Common myeloid progenitor, CD34-positive (primary cell): ENCODE data around the gene DISC1.
"Not testable (repeated sequence)": the region's sequence is repeated elsewhere in the genome, so short reads cannot be mapped to it uniquely, and the experiment has no call there.

Experiments
- CTCF ChIA-PET: fragments of 350-600 bp; sonication (Branson Sonifier 250); formaldehyde crosslinking; loops from one replicate; lab custom pipeline; 2021; ENCODE audit warnings: antibody characterized with exemption; lab: Charles Lee
- POLR2A ChIA-PET: fragments of 350-600 bp; sonication (Branson Sonifier 250); formaldehyde crosslinking; loops from one replicate; lab custom pipeline; 2021; ENCODE audit warnings: antibody characterized with exemption; lab: Charles Lee
- DNase-seq, 3 donors: peaks; one replicate each; pipeline versions ENCODE4 v3.0.0 to v3.0.0-alpha.2; 2013
- H3K27ac ChIP-seq, 2 experiments: 1 replicate in 1 of 2; 2 replicates in 1 of 2; pipeline ENCODE4 v1.7.0; 2013; ENCODE audit warnings: inconsistent platforms in 2 of 2, low read length in 2 of 2, mild to moderate bottlenecking in 2 of 2, low read depth in 1 of 2, moderate library complexity in 1 of 2; ENCODE audit not compliant: severe bottlenecking in 2 of 2, insufficient read depth in 1 of 2, poor library complexity in 1 of 2
- H3K27me3 ChIP-seq, 5 experiments: replicated peaks in 2 of 5; 1 replicate in 3 of 5; 2 replicates in 2 of 5; pipeline versions ENCODE4 v1.6.1 to v1.7.0; 2013; ENCODE audit warnings: low read length in 4 of 5, mild to moderate bottlenecking in 2 of 5, moderate library complexity in 2 of 5, inconsistent platforms in 1 of 5; ENCODE audit not compliant: insufficient read depth in 5 of 5, control insufficient read depth in 4 of 5
- H3K36me3 ChIP-seq, 4 experiments: 1 replicate in 2 of 4; 2 replicates in 2 of 4; pipeline versions ENCODE4 v1.6.1 to v1.7.0; 2013; ENCODE audit warnings: low read length in 3 of 4, control low read depth in 1 of 4, mild to moderate bottlenecking in 1 of 4; ENCODE audit not compliant: control insufficient read depth in 4 of 4, insufficient read depth in 4 of 4
- H3K4me1 ChIP-seq, 4 experiments: 1 replicate in 3 of 4; 2 replicates in 1 of 4; pipeline versions ENCODE4 v1.6.1 to v1.7.1; 2013; ENCODE audit warnings: low read length in 3 of 4, mild to moderate bottlenecking in 3 of 4, control low read depth in 1 of 4, inconsistent platforms in 1 of 4, moderate library complexity in 1 of 4; ENCODE audit not compliant: control insufficient read depth in 4 of 4, insufficient read depth in 4 of 4; ENCODE audit errors: control extremely low read depth in 1 of 4
- H3K4me3 ChIP-seq, 7 experiments: 1 replicate in 4 of 7; 2 replicates in 3 of 7; pipeline versions ENCODE4 v1.5.1 to v1.7.0; 2013; ENCODE audit warnings: mild to moderate bottlenecking in 7 of 7, low read length in 6 of 7, moderate library complexity in 6 of 7, inconsistent platforms in 2 of 7, low read depth in 2 of 7, control low read depth in 1 of 7; ENCODE audit not compliant: insufficient read depth in 4 of 7, control insufficient read depth in 1 of 7; ENCODE audit errors: extremely low read depth in 1 of 7
- H3K9me3 ChIP-seq, 5 experiments: 1 replicate in 4 of 5; 2 replicates in 1 of 5; pipeline versions ENCODE4 v1.6.1 to v1.7.1; 2013; ENCODE audit warnings: low read length in 4 of 5, mild to moderate bottlenecking in 2 of 5, inconsistent platforms in 1 of 5, low read depth in 1 of 5, moderate library complexity in 1 of 5; ENCODE audit not compliant: control insufficient read depth in 4 of 5, insufficient read depth in 2 of 5; ENCODE audit errors: control extremely low read depth in 1 of 5
- WGBS: methylation state at CpG from one replicate; pipeline ENCODE4 v1.1.5; 2013; ENCODE audit not compliant: insufficient coverage; 5-methylcytosine and 5-hydroxymethylcytosine counted together

The DISC1 gene

GRCh38 chr1:231757759-231758158 lies 131.2 kb downstream of the DISC1 start:
- Histone ChIP-seq H3K4me1 (peaks cover 0 to 5% (median under 1%) of the 10 kb centered on the region in 4 experiments), H3K9me3 (peaks cover 0 to 14% (median 7%) of the 10 kb centered on the region in 5 experiments), H3K36me3 (peaks cover 3 to 27% (median 14%) of the 10 kb centered on the region in 4 experiments), H3K27me3 (no peaks in the 10 kb centered on the region), H3K27ac (no peak overlapping the region), H3K4me3 (no peak overlapping the region)
- ChIA-PET CTCF (interaction anchor here (0.6 to 2.1 kb wide), 6 partner anchors 9 to 1485 kb away, joined by 3 to 19 read pairs (median 7); no protein-coding TSS in a partner anchor), POLR2A (no interaction called here)
- 97% methylated on average over 7 of the region's 8 CpGs for WGBS
- DNase-seq: no peak

- H3K36me3 ChIP-seq: peaks cover 0 to 16% (median 3%) of the 10 kb centered on the region in 4 experiments
- H3K4me3 ChIP-seq: no peak overlapping the region
- ChIA-PET CTCF (interaction anchor here (1.0 kb wide), 1 partner anchor 60 kb away, joined by 3 read pairs; no protein-coding TSS in a partner anchor), POLR2A (no interaction called here)
- H3K27me3 ChIP-seq: no peaks in the 10 kb centered on the region
- H3K9me3 ChIP-seq: no peaks in the 10 kb centered on the region
- no peak for DNase-seq
- H3K27ac ChIP-seq: no peak overlapping the region
- H3K4me1 ChIP-seq: peaks cover 0 to 5% (median under 1%) of the 10 kb centered on the region in 4 experiments
- WGBS: 100% methylated on average over 2 of the region's 3 CpGs
These were observed 134.7 kb downstream of the DISC1 start for GRCh38 chr1:231761252-231761651.

GRCh38 chr1:231761747-231762541 lies 135.4 kb downstream of the DISC1 start:
- DNase-seq: no peak
- Histone ChIP-seq H3K36me3 (peaks cover 0 to 16% (median 3%) of the 10 kb centered on the region in 4 experiments), H3K27me3 (no peaks in the 10 kb centered on the region), H3K4me3 (no peak overlapping the region), H3K4me1 (peaks cover 0 to 5% (median under 1%) of the 10 kb centered on the region in 4 experiments), H3K27ac (no peak overlapping the region), H3K9me3 (no peaks in the 10 kb centered on the region)
- ChIA-PET POLR2A (no interaction called here), CTCF (interaction anchor here (1.0 kb wide), 1 partner anchor 60 kb away, joined by 3 read pairs; no protein-coding TSS in a partner anchor)
- 100% methylated on average over 1 of the region's 6 CpGs for WGBS

GRCh38 chr1:231763456-231763855 lies 136.9 kb downstream of the DISC1 start:
- no peaks in the 10 kb centered on the region for H3K4me1 ChIP-seq

GRCh38 chr1:231765825-231766224 lies 139.2 kb downstream of the DISC1 start:
- 92% methylated on average over 7 of the region's 7 CpGs for WGBS
- CTCF ChIA-PET: interaction anchor here (0.5 to 3.1 kb wide), 3 partner anchors 9 to 861 kb away, joined by 3 to 19 read pairs (median 3); no protein-coding TSS in a partner anchor
- peaks cover 0 to 15% (median 6%) of the 10 kb centered on the region in 4 experiments for H3K36me3 ChIP-seq
- H3K9me3 ChIP-seq, POLR2A ChIA-PET, H3K4me3 ChIP-seq, DNase-seq, H3K27ac ChIP-seq, H3K4me1 ChIP-seq, H3K27me3 ChIP-seq: not testable (repeated sequence)

More at GRCh38 chr1:231763456-231763855, 136.9 kb downstream of the DISC1 start:
- Histone ChIP-seq H3K27ac (no peak overlapping the region), H3K4me3 (no peak overlapping the region), H3K36me3 (peaks cover 0 to 9% (median 5%) of the 10 kb centered on the region in 4 experiments), H3K9me3 (no peaks in the 10 kb centered on the region), H3K27me3 (no peaks in the 10 kb centered on the region)
- 100% methylated on average over 1 of the region's 2 CpGs for WGBS
- CTCF ChIA-PET: no interaction called here
- DNase-seq: no peak
- POLR2A ChIA-PET: no interaction called here

GRCh38 chr1:231767471-231767870 lies 140.9 kb downstream of the DISC1 start:
- Histone ChIP-seq H3K27ac (no peak overlapping the region), H3K9me3 (no peaks in the 10 kb centered on the region), H3K4me3 (no peak overlapping the region), H3K36me3 (peaks cover 4 to 31% (median 17%) of the 10 kb centered on the region in 4 experiments), H3K27me3 (no peaks in the 10 kb centered on the region), H3K4me1 (no peaks in the 10 kb centered on the region)
- whole genome bisulfite sequencing: 100% methylated on average over 3 of the region's 4 CpGs
- ChIA-PET POLR2A (no interaction called here), CTCF (interaction anchor here (1.1 to 3.1 kb wide), 3 partner anchors 11 to 16 kb away, joined by 3 to 19 read pairs (median 3); no protein-coding TSS in a partner anchor)
- no peak for DNase-seq

GRCh38 chr1:231768416-231768815 lies 141.8 kb downstream of the DISC1 start:
- Histone ChIP-seq H3K9me3 (no peaks in the 10 kb centered on the region), H3K27ac (no peak overlapping the region), H3K36me3 (peaks cover 4 to 35% (median 19%) of the 10 kb centered on the region in 4 experiments), H3K27me3 (no peaks in the 10 kb centered on the region), H3K4me1 (no peaks in the 10 kb centered on the region), H3K4me3 (no peak overlapping the region)
- DNase-seq: no peak
- POLR2A ChIA-PET: no interaction called here
- CTCF ChIA-PET: interaction anchor here (1.0 to 1.1 kb wide), 2 partner anchors 15 to 16 kb away, joined by 3 read pairs; no protein-coding TSS in a partner anchor
- no CpG with 5 or more reads among the region's 1 CpG for WGBS
